HG03097 (cell line): ENCODE results near the gene ZNF541.
A peak's percentile ranks its signal among the peaks of the same experiment; 100 is the strongest.
"Not testable (repeated sequence)": the region's sequence is repeated elsewhere in the genome, so short reads cannot be mapped to it uniquely, and the experiment has no call there.

Source experiments
- ATAC-seq: cut with Tn5 transposase; IDR thresholded peaks from one replicate; pipeline ENCODE4 v1.9.1; 2021; ENCODE audit not compliant: unreplicated experiment, low FRiP score

ZNF541 gene

GRCh38 chr19:47601180-47601904 is 28.4 kb upstream of the ZNF541 start:
- ATAC-seq: no peak

GRCh38 chr19:47600246-47601179 is 27.6 kb upstream of the ZNF541 start:
- peak; percentile 95 for ATAC-seq

GRCh38 chr19:47599671-47600245 is 26.8 kb upstream of the ZNF541 start:
- not testable (repeated sequence) for ATAC-seq

- ATAC-seq: no peak
Measured at GRCh38 chr19:47598407-47599349, 25.7 kb upstream of the ZNF541 start.

GRCh38 chr19:47595944-47596343 is 23.0 kb upstream of the ZNF541 start:
- no peak for ATAC-seq

GRCh38 chr19:47593860-47594259 is 20.9 kb upstream of the ZNF541 start:
- ATAC-seq: no peak

GRCh38 chr19:47589824-47590223 is 16.9 kb upstream of the ZNF541 start:
- no peak for ATAC-seq

GRCh38 chr19:47587295-47587694 is 14.3 kb upstream of the ZNF541 start:
- ATAC-seq: no peak

- not testable (repeated sequence) for ATAC-seq
Measured at GRCh38 chr19:47583161-47583560, 10.2 kb upstream of the ZNF541 start.

- no peak for ATAC-seq
Measured at GRCh38 chr19:47582320-47582909, 9.5 kb upstream of the ZNF541 start.

GRCh38 chr19:47581605-47582319 is 8.8 kb upstream of the ZNF541 start:
- ATAC-seq: no peak

GRCh38 chr19:47580397-47580796 is 7.4 kb upstream of the ZNF541 start:
- ATAC-seq: no peak

- ATAC-seq: no peak
Measured at GRCh38 chr19:47572635-47573034, 313 bp downstream of the ZNF541 start.

GRCh38 chr19:47569331-47569730 is 3.6 kb downstream of the ZNF541 start:
- ATAC-seq: no peak

GRCh38 chr19:47564081-47564480 is 8.9 kb downstream of the ZNF541 start:
- ATAC-seq: no peak

- no peak for ATAC-seq
Measured at GRCh38 chr19:47561440-47562057, 11.4 kb downstream of the ZNF541 start.

- no peak for ATAC-seq
Measured at GRCh38 chr19:47560999-47561398, 11.9 kb downstream of the ZNF541 start.

GRCh38 chr19:47550129-47550528 is 22.8 kb downstream of the ZNF541 start:
- ATAC-seq: no peak
